HG02678 (cell line): Measurements from ENCODE around the gene SLC35C1.
"Not testable (repeated sequence)": the region's sequence is repeated elsewhere in the genome, so short reads cannot be mapped to it uniquely, and the experiment has no call there.

ENCODE experiments used
- ATAC-seq: cut with Tn5 transposase; IDR thresholded peaks from one replicate; pipeline ENCODE4 v1.9.1; 2021; ENCODE audit warnings: mild to moderate bottlenecking, moderate library complexity; ENCODE audit not compliant: unreplicated experiment

SLC35C1 gene

GRCh38 chr11:45809456-45810395, 4.8 kb downstream of the SLC35C1 start:
- no peak for ATAC-seq

DNA sequence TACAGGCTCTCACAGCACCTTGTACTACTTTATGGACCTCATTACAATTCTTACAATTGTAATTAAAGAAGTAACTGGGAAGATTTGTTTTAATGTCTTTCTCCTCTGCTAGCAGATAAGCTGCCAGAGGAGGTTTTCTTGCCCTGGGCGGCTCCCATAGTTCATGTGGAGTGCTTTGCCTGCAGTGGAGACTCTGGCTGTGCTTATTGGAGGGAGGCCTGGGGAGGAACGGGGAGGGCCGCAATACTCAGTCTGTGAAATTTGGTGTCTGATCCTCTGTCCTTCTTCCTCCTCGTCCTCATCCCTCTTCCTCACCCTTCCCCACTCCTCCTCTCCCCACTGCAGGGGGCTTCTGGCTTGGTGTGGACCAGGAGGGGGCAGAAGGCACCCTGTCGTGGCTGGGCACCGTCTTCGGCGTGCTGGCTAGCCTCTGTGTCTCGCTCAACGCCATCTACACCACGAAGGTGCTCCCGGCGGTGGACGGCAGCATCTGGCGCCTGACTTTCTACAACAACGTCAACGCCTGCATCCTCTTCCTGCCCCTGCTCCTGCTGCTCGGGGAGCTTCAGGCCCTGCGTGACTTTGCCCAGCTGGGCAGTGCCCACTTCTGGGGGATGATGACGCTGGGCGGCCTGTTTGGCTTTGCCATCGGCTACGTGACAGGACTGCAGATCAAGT, 5.6 kb downstream of the SLC35C1 start:
- no peak for ATAC-seq

- ATAC-seq: no peak
Measured at GRCh38 chr11:45811109-45811435, 6.1 kb downstream of the SLC35C1 start.

DNA sequence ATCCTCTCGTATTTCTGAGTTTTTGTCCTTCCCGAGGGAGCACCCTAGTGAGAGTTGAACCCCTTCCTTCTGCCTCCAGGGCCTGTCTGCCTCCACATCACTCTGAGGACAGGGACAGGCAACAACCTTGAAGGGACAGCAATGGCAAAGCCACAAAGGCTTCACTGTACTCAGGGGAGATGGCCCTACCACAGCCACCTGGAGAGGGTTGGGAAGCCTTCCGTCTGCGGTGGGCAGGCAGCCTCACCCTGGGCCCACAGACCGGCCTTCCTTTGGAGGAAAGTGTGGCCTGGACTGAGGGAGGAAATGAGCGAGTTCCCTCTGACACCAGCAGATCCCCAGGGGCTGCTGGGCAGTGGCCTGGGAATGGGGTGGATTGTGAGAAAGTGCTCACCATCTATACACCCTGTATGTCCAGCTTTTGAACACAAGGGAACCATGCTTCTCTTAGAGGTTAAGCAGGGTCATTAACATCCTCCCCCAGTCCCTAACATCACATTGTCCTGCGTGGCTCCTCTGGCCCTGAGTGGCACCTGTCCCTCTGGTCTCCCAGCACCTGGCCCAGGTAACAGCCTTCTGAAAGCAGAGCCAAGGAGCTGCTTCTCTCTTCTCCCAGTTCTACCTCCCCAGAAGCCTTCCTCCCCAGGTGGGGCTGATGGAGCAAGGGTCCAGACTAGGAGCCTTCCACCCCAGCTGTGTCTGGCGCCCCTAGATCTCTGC, 6.8 kb downstream of the SLC35C1 start:
- no peak for ATAC-seq

GRCh38 chr11:45812581-45813548, 7.9 kb downstream of the SLC35C1 start:
- ATAC-seq: no peak

DNA sequence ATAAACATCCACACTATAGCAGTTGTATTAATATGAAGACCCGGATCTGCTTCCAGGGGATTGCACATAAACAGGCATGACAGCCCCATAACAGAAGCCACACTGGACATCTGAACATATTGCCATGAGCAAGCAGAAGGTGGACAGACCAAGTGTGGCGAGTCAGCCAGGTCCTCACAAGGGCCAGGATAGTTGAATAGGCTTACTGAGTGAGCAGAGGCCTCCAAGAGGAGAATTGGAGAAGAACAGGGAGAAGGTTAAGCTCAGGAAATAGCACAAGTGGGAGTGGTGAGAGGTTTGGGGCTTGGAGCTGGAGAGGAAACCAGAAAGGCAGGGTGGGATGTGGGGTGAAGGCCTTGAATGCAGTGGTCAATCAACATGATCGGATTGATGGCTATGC, 10.8 kb downstream of the SLC35C1 start:
- ATAC-seq: no peak

- no peak for ATAC-seq
Measured at GRCh38 chr11:45816614-45817013, 11.7 kb downstream of the SLC35C1 start.

DNA sequence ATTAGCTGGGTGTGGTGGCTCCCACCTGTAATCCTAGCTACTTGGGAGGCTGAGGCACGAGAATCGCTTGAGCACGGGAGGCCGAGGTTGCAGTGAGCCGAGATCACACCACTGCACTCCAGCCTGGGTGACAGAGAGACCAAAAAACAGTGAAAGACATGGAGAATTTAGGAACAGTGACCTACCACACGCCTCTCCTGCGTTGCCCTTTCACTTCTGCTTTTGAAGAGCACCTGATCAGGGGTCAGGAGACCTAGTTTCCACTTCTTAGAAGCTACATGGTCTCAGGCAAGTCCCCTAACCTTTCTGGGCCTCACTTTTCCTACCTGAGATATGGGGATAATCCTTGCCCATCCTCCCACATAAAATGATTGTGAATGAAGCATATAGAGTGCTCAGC, 12.2 kb downstream of the SLC35C1 start:
- ATAC-seq: no peak

GRCh38 chr11:45818961-45819605, 14.1 kb downstream of the SLC35C1 start:
- no peak for ATAC-seq

DNA sequence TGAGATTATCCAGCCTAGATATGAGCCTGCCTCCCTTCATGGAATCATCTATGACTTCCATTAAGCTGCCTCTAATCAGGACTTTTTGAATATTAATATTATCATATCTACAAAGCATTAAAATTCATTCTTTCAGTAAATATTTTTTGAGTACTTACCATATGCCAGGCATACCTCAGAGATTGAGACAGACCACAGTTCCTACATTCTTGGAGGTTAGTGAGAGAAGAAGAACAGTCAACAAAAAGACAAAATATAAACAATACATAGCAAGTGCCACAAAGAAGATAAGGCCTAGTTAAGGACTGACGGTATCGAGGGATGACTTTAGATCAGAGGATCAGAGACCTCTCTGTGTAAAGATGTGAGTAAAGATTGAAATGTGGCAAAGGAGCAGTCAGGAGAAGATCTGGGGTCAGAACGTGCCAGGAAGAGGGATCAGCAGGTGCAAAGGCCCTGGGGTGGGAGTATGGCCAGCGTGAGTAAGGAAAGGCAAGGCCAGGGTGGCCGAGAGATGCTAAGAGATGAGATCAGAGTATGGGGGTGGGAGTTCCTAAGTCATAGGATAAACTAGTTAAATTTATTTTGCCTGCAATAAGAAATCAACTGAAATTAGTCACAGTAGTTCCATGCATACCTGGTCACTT, 15.4 kb downstream of the SLC35C1 start:
- no peak for ATAC-seq

DNA sequence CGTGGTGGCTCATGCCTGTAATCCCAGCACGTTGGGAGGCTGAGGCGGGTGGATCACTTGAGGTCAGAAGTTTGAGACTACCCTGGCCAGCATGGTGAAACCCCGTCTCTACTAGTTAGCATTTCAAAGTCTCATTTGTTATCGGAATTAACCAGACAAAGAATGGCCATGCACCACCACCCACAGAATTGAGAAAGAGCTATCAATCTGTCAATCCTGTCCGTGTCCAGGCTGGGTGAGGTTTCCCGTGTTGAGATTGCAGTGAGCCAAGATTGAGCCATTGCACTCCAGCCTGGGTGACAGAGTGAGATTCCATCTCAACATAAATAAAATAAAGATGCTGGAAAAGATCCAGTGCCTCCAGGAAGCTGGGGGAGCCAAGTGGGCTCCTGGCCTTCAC, 21.5 kb downstream of the SLC35C1 start:
- not testable (repeated sequence) for ATAC-seq

GRCh38 chr11:45827123-45827522, 22.2 kb downstream of the SLC35C1 start:
- no peak for ATAC-seq

- no peak for ATAC-seq
Measured at GRCh38 chr11:45828996-45829395, 24.0 kb downstream of the SLC35C1 start.

- ATAC-seq: no peak
Measured at GRCh38 chr11:45830596-45830995, 25.6 kb downstream of the SLC35C1 start.

- ATAC-seq: no peak
Measured at GRCh38 chr11:45832811-45833441, 28.0 kb downstream of the SLC35C1 start.

GRCh38 chr11:45833761-45834160, 28.8 kb downstream of the SLC35C1 start:
- ATAC-seq: no peak

DNA sequence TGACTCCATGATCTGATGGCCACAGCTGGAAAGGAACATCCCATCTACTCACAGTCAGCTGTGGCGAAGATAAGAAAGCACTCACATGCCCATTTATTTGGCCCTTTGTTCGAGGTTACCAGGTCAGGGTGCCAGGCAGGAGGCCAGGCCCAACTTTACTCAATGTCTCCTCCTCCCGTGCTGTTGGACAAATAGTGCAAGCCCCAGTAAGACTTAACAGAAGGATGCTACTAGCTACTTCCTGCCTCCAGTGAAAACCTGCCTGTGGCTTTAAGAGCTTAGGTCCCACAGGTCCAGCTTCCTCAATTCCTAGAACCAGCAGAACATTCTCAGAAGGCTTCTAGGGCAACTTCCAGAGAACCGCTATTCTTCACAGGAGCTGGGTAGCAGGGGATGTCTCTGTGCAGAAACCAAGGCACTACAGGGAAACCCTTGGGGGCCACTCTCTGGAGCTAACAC, 29.4 kb downstream of the SLC35C1 start:
- no peak for ATAC-seq

DNA sequence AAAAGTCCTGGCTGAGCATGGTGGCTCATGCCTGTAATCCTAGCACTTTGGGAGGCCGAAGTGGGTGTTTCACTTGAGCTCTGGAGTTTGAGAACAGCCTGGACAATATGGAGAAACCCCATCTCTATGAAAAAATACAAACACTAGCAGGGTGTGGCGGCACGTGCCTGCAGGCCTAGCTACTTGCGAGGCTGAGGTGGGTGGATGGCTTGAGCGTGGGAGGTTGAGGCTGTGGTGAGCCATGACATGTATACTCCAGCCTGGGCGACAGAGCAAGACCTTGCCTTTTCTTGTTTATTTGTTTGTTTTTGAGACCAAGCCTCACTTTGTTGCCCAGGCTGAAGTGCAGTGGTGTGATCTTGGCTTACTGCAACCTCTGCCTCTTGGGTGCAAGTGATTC, 34.3 kb downstream of the SLC35C1 start:
- no peak for ATAC-seq

DNA sequence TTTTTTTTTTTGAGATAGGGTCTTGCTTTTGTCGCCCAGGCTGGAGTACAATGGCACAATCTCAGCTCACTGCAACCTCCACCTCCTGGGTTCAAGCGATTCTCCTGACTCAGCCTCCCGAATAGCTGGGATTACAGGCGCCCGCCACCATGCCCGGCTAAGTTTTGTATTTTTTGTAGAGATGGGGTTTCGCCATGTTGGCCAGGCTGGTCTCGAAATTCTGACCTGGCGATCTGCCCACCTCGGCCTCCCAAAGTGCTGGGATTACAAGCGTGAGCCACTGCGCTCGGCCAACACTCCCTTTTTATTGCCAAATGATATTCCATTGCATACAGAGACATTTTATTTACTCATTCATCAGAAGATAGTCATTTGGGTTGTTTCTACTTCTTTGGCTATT, 35.3 kb downstream of the SLC35C1 start:
- not testable (repeated sequence) for ATAC-seq
